SU-DHL-6 (cell line): ENCODE results near the gene ARL8A.

Experiments
- EZH2phosphoT487 ChIP-seq: fragments of 200-600 bp; sonication (generic), shearing (Covaris generic); conservative IDR thresholded peaks from 2 replicates; pipeline ENCODE4 v1.6.1; 2018; ENCODE audit warnings: mild to moderate bottlenecking, antibody characterized with exemption, low read length, moderate library complexity, mixed read lengths
- TF ChIP-seq, protein P1 (sequence below): fragments of 200-600 bp; sonication (generic); IDR thresholded peaks from one replicate; pipeline ENCODE4 v1.5.1; 2017; ENCODE audit warnings: antibody characterized with exemption, mild to moderate bottlenecking, low read length, moderate library complexity; ENCODE audit not compliant: insufficient read depth, poor library complexity, severe bottlenecking

DNA sequence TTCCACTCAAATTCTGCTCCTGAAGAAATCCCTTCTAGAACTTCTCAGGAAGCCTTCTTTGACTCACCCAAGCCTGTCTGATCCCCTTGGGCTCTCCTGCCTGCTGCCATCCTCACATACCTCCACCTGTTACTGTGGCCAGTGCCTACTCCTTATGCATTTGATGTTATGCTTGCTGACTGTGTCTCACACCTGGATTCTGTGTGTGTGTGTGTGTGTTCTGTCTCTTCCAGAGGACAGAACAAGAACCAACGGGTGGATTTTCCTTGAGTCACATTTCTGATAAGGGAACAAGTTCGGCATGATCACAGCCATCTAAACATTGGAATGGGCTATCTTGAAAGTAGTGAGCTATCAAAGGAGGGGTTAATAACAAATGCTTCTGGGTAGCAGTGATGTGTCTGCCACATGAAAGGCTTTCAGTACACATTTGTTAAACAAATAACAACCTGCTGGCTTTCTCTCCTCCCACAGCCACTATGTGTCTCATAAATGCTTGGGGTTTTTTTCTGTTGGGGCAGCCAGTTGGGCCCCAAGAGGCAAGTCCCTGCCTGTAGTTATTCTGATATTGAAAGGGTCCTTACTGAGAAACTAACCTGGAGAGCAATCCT is 30.7 kb downstream of the ARL8A start:
- TF ChIP-seq, protein P1, sequence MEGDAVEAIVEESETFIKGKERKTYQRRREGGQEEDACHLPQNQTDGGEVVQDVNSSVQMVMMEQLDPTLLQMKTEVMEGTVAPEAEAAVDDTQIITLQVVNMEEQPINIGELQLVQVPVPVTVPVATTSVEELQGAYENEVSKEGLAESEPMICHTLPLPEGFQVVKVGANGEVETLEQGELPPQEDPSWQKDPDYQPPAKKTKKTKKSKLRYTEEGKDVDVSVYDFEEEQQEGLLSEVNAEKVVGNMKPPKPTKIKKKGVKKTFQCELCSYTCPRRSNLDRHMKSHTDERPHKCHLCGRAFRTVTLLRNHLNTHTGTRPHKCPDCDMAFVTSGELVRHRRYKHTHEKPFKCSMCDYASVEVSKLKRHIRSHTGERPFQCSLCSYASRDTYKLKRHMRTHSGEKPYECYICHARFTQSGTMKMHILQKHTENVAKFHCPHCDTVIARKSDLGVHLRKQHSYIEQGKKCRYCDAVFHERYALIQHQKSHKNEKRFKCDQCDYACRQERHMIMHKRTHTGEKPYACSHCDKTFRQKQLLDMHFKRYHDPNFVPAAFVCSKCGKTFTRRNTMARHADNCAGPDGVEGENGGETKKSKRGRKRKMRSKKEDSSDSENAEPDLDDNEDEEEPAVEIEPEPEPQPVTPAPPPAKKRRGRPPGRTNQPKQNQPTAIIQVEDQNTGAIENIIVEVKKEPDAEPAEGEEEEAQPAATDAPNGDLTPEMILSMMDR = no peak
- TF ChIP-seq EZH2phosphoT487 = no peak
